CD14-positive monocyte (primary cell): ENCODE results near the gene WDR86. TPM values are rescaled to one million over a fixed set of nuclear protein-coding genes. Genes with fewer than 3 reads are reported as not detected.

Source experiments
- DNase-seq, 3 donors: peaks; one replicate each; pipeline ENCODE4 v3.0.0-alpha.2; 2011 to 2022
- H2AFZ ChIP-seq: 2 replicates; pipeline ENCODE4 v1.6.0; 2012; ENCODE audit warnings: mild to moderate bottlenecking, low read depth, low read length, inconsistent platforms; ENCODE audit not compliant: insufficient read depth, poor library complexity, severe bottlenecking
- H3K27ac ChIP-seq, 2 donors: 1 replicate in 1 of 2; 2 replicates in 1 of 2; pipeline ENCODE4 v1.5.1; 2012 to 2013; ENCODE audit warnings: low read length in 2 of 2, control low read depth in 1 of 2, inconsistent platforms in 1 of 2, low read depth in 1 of 2, mild to moderate bottlenecking in 1 of 2
- H3K27me3 ChIP-seq, 2 donors: one replicate each; pipeline versions ENCODE4 v1.6.0 to v1.6.1; 2011 to 2013; ENCODE audit warnings: low read length in 2 of 2; ENCODE audit not compliant: control insufficient read depth in 2 of 2, insufficient read depth in 2 of 2
- H3K36me3 ChIP-seq, 2 donors: replicated peaks in 1 of 2; 1 replicate in 1 of 2; 2 replicates in 1 of 2; pipeline versions ENCODE4 v1.5.1 to v1.6.1; 2012 to 2013; ENCODE audit warnings: low read length in 2 of 2, control low read depth in 1 of 2, inconsistent platforms in 1 of 2, mild to moderate bottlenecking in 1 of 2; ENCODE audit not compliant: insufficient read depth in 2 of 2, control insufficient read depth in 1 of 2
- H3K4me1 ChIP-seq, 2 donors: 1 replicate in 1 of 2; 2 replicates in 1 of 2; pipeline versions ENCODE4 v1.5.1 to v1.6.1; 2012 to 2013; ENCODE audit warnings: low read length in 2 of 2, control low read depth in 1 of 2, inconsistent platforms in 1 of 2, mild to moderate bottlenecking in 1 of 2, moderate library complexity in 1 of 2; ENCODE audit not compliant: insufficient read depth in 2 of 2, control insufficient read depth in 1 of 2
- H3K4me2 ChIP-seq: replicated peaks from 2 replicates; pipeline ENCODE3; 2012; ENCODE audit warnings: low read length, moderate library complexity, mild to moderate bottlenecking; ENCODE audit not compliant: poor library complexity, severe bottlenecking; ENCODE audit errors: extremely low read depth
- H3K4me3 ChIP-seq, 3 experiments: fragments of 200-600 bp in 1 of 3; sonication (generic) in 1 of 3; replicated peaks in 1 of 3; 1 replicate in 2 of 3; 2 replicates in 1 of 3; pipeline ENCODE4 v1.5.1; 2011 to 2013; ENCODE audit warnings: low read length in 3 of 3, mild to moderate bottlenecking in 3 of 3, control low read depth in 2 of 3, low read depth in 2 of 3, inconsistent platforms in 1 of 3, moderate library complexity in 1 of 3
- H3K79me2 ChIP-seq: 2 replicates; pipeline ENCODE4 v1.6.0; 2012; ENCODE audit warnings: mild to moderate bottlenecking, control low read depth, inconsistent platforms, low read length, moderate library complexity; ENCODE audit not compliant: insufficient read depth
- H3K9ac ChIP-seq: 2 replicates; pipeline ENCODE4 v1.6.0; 2017; ENCODE audit warnings: low read length, mild to moderate bottlenecking; ENCODE audit not compliant: insufficient read depth, poor library complexity, severe bottlenecking
- H3K9me3 ChIP-seq, 2 donors: replicated peaks in 1 of 2; 1 replicate in 1 of 2; 2 replicates in 1 of 2; pipeline versions ENCODE4 v1.5.1 to v1.6.1; 2012 to 2013; ENCODE audit warnings: low read length in 2 of 2, control low read depth in 1 of 2; ENCODE audit not compliant: control insufficient read depth in 1 of 2, insufficient read depth in 1 of 2
- H4K20me1 ChIP-seq: 2 replicates; pipeline ENCODE4 v1.6.0; 2012; ENCODE audit warnings: mild to moderate bottlenecking, low read length, control low read depth, moderate library complexity; ENCODE audit not compliant: insufficient read depth
- H3K27ac Mint-ChIP-seq, 7 donors: one replicate each; pipeline ENCODE4 v1.8.0; 2020; ENCODE audit warnings: mild to moderate bottlenecking in 7 of 7, mixed read lengths in 7 of 7, moderate library complexity in 6 of 7, inconsistent platforms in 2 of 7
- H3K27me3 Mint-ChIP-seq, 3 donors: one replicate each; pipeline ENCODE4 v1.8.0; 2021 to 2022; ENCODE audit warnings: low read depth in 3 of 3, mild to moderate bottlenecking in 3 of 3, mixed read lengths in 3 of 3, moderate library complexity in 3 of 3, inconsistent platforms in 1 of 3
- H3K36me3 Mint-ChIP-seq, 2 donors: one replicate each; pipeline ENCODE4 v1.8.0; 2020; ENCODE audit warnings: mixed read lengths in 2 of 2, inconsistent platforms in 1 of 2, mild to moderate bottlenecking in 1 of 2
- H3K4me1 Mint-ChIP-seq: one replicate; pipeline ENCODE4 v1.8.0; 2020; ENCODE audit warnings: mild to moderate bottlenecking, mixed read lengths
- H3K4me3 Mint-ChIP-seq, 2 donors: one replicate each; pipeline ENCODE4 v1.8.0; 2020; ENCODE audit warnings: mild to moderate bottlenecking in 2 of 2, mixed read lengths in 2 of 2, moderate library complexity in 1 of 2
- H3K9me3 Mint-ChIP-seq, 7 donors: one replicate each; pipeline ENCODE4 v1.8.0; 2020 to 2022; ENCODE audit warnings: mixed read lengths in 7 of 7, mild to moderate bottlenecking in 6 of 7, moderate library complexity in 6 of 7, inconsistent platforms in 2 of 7
- CTCF ChIP-seq: fragments of 200-600 bp; IDR thresholded peaks from one replicate; pipeline ENCODE4 v1.8.0; 2022; ENCODE audit warnings: antibody characterized with exemption, mild to moderate bottlenecking
- WGBS: methylation state at CpG from one replicate; pipeline ENCODE4 v1.1.5; 2013; ENCODE audit warnings: missing lambda C conversion rate; ENCODE audit not compliant: insufficient coverage; 5-methylcytosine and 5-hydroxymethylcytosine counted together
- intact Hi-C, 2 donors: fragments of 100-400 bp; cut with micrococcal nuclease; formaldehyde crosslinking; loops; one replicate each; pipeline versions ENCODE4 v1.15.0 to v1.15.1; 2023
- polyA plus RNA-seq, 3 donors: library from polyadenylated mRNA; depleted of rRNA in 1 of 3; unstranded in 2 of 3; stranded (reverse) in 1 of 3; fragments of 300-500 nt in 2 of 3; fragments of >200 nt in 1 of 3; fragmentation: Illumina TruSeq in 2 of 3; gene quantifications; 1 replicate in 2 of 3; 2 replicates in 1 of 3; pipeline ENCODE4 v1.2.3, GENCODE V29; 2012 to 2021

Gene WDR86
- polyA plus RNA-seq, 3 donors = 0.11 to 0.30 (median 0.24) TPM

DNA sequence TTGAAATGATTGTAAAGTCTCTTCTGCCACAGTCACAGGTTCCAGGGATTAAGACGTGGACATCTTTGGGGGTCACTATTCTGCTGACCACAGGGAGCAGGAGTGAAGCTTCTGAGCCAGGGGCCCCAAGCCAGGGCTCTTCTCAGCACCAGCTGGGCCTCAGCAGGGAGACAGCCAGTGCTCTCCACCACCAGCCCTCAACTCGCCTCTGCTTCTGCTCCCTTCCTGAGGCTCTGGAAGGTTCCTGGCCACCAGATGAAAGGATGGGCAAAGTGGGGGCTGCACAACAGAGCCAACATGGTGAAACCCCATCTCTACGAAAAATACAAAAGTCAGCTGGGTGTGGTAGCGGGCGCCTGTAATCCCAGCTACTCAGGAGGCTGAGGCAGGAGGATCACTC lies 41.3 kb upstream of the WDR86 start:
- no peak for DNase-seq
- Histone ChIP-seq H3K9me3 (no peaks in the 10 kb centered on the region), H3K4me3 (no peak overlapping the region), H3K36me3 (no peaks in the 10 kb centered on the region), H3K79me2 (no peaks in the 10 kb centered on the region), H2AFZ (no peak overlapping the region), H3K27ac (no peak overlapping the region), H4K20me1 (no peaks in the 10 kb centered on the region), H3K4me2 (no peak overlapping the region), H3K9ac (no peak overlapping the region), H3K27me3 (peaks cover 0 to 7% of the 10 kb centered on the region in 2 donors), H3K4me1 (peaks cover 0 to 4% of the 10 kb centered on the region in 2 donors)
- Mint-ChIP-seq H3K27ac (no peak overlapping the region), H3K27me3 (peaks cover 2 to 24% (median 20%) of the 10 kb centered on the region in 3 donors), H3K4me1 (peaks cover 2% of the 10 kb centered on the region), H3K9me3 (peaks cover 0 to 2% (median 0%) of the 10 kb centered on the region in 7 donors), H3K36me3 (no peaks in the 10 kb centered on the region), H3K4me3 (no peak overlapping the region)
- WGBS = 93% methylated on average over 4 of the region's 5 CpGs
- intact Hi-C loops = loop anchor here in 1 of 2 donors (5.0 kb wide), 1 partner anchor 69 kb away; no protein-coding TSS in a partner anchor
- no peak for TF ChIP-seq CTCF

DNA sequence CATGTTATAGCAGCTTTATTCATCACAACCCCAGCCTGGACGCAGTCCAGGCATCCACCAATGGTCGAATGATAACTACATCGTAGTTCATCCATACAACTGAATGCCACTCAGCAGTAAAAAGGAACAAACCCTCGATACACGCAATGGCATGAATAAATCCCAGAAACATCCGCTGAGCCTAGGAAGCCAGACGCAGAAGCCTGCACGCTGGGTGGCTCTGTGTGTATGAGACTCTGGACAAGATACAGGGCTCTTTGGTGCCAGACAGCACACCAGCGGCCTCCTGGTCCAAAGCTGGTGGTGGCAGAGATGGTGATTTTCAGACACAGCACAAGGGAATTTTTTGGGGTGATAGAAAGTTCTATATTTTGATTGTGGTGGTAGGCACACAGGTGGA lies 40.2 kb upstream of the WDR86 start:
- Mint-ChIP-seq H3K36me3 (no peaks in the 10 kb centered on the region), H3K9me3 (no peaks in the 10 kb centered on the region), H3K4me3 (no peak overlapping the region), H3K4me1 (peaks cover 2% of the 10 kb centered on the region), H3K27ac (no peak overlapping the region), H3K27me3 (peaks cover 2 to 25% (median 22%) of the 10 kb centered on the region in 3 donors)
- Histone ChIP-seq H3K79me2 (no peaks in the 10 kb centered on the region), H3K27ac (no peak overlapping the region), H2AFZ (no peak overlapping the region), H3K36me3 (no peaks in the 10 kb centered on the region), H3K9ac (no peak overlapping the region), H3K4me3 (no peak overlapping the region), H3K9me3 (no peaks in the 10 kb centered on the region), H4K20me1 (no peaks in the 10 kb centered on the region), H3K4me1 (peaks cover 0 to 4% of the 10 kb centered on the region in 2 donors), H3K4me2 (no peak overlapping the region), H3K27me3 (peaks cover 0 to 9% of the 10 kb centered on the region in 2 donors)
- no peak for TF ChIP-seq CTCF
- WGBS = 93% methylated on average over 6 of the region's 9 CpGs
- no peak for DNase-seq
- intact Hi-C loops = loop anchor here (2.0 to 5.0 kb wide), 3 partner anchors 68 to 138 kb away; no protein-coding TSS in a partner anchor
